ENCODE measurements around the gene F10. TPM values are rescaled to one million over a fixed set of nuclear protein-coding genes. Genes with fewer than 3 reads are reported as not detected.

Gene F10
- total RNA-seq, 1 experiment from 2014 or later: 0.18 TPM

DNA sequence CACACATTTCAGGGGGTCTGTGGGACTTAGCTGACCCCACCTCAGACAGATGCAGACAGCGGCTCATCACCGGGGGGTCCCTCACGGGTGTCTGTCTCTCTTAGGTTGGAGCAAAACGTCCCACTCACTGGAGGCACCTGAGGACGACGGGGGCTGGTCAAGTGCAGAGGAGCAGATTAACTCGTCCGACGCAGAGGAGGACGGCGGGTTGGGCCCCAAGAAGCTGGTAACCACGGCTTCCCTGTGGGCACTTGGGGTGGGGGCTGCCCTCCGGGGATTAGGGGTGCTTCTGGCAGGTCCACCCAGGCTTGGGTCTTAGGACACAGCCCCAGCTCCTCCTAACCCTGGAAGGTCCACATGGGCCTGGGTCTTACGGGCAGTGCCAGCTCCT is 28.2 kb upstream of the F10 start:
- H3K36me3 ChIP-seq (ENCODE audit: control insufficient read depth, insufficient read depth, low read length): no peaks in the 10 kb centered on the region
- TF ChIP-seq, protein P1, sequence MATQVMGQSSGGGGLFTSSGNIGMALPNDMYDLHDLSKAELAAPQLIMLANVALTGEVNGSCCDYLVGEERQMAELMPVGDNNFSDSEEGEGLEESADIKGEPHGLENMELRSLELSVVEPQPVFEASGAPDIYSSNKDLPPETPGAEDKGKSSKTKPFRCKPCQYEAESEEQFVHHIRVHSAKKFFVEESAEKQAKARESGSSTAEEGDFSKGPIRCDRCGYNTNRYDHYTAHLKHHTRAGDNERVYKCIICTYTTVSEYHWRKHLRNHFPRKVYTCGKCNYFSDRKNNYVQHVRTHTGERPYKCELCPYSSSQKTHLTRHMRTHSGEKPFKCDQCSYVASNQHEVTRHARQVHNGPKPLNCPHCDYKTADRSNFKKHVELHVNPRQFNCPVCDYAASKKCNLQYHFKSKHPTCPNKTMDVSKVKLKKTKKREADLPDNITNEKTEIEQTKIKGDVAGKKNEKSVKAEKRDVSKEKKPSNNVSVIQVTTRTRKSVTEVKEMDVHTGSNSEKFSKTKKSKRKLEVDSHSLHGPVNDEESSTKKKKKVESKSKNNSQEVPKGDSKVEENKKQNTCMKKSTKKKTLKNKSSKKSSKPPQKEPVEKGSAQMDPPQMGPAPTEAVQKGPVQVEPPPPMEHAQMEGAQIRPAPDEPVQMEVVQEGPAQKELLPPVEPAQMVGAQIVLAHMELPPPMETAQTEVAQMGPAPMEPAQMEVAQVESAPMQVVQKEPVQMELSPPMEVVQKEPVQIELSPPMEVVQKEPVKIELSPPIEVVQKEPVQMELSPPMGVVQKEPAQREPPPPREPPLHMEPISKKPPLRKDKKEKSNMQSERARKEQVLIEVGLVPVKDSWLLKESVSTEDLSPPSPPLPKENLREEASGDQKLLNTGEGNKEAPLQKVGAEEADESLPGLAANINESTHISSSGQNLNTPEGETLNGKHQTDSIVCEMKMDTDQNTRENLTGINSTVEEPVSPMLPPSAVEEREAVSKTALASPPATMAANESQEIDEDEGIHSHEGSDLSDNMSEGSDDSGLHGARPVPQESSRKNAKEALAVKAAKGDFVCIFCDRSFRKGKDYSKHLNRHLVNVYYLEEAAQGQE (IDR thresholded peaks at IDR 0.05; ENCODE audit: insufficient read depth in 1 of 2, low read depth in 2 of 2, low read length in 1 of 2): no peak
- no peak for TF ChIP-seq TCF7L2 (IDR thresholded peaks at IDR 0.05; ENCODE audit: low read depth, low read length)
- TF ChIP-seq POLR2AphosphoS5 (IDR thresholded peaks at IDR 0.05; ENCODE audit: low read depth, low read length): no peak
- TF ChIP-seq SIN3A (IDR thresholded peaks at IDR 0.05; ENCODE audit: borderline replicate concordance, insufficient read depth, low read depth, low read length): no peak
- TF ChIP-seq, protein P2, sequence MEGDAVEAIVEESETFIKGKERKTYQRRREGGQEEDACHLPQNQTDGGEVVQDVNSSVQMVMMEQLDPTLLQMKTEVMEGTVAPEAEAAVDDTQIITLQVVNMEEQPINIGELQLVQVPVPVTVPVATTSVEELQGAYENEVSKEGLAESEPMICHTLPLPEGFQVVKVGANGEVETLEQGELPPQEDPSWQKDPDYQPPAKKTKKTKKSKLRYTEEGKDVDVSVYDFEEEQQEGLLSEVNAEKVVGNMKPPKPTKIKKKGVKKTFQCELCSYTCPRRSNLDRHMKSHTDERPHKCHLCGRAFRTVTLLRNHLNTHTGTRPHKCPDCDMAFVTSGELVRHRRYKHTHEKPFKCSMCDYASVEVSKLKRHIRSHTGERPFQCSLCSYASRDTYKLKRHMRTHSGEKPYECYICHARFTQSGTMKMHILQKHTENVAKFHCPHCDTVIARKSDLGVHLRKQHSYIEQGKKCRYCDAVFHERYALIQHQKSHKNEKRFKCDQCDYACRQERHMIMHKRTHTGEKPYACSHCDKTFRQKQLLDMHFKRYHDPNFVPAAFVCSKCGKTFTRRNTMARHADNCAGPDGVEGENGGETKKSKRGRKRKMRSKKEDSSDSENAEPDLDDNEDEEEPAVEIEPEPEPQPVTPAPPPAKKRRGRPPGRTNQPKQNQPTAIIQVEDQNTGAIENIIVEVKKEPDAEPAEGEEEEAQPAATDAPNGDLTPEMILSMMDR (IDR thresholded peaks at IDR 0.05): no peak
- DNase-seq (ENCODE audit: low read depth, low spot score) (no peak), ATAC-seq (no peak)
- in situ Hi-C loops (cut with HindIII; ENCODE audit: low pct_unique_long_range_greater_than_20kb, low sequenced_read_pairs): no loop called here
- POLR2A ChIA-PET: no interaction called here
- BruUV-seq (replicated peaks): no TSS peak
- intact Hi-C loops (cut with micrococcal nuclease; ENCODE audit: unreplicated experiment): no loop called here
- H3K4me3 ChIP-seq (ENCODE audit: low read depth in 2 of 2, low read length in 2 of 2): no peak overlapping the region
- H3K27me3 ChIP-seq (ENCODE audit: control insufficient read depth, insufficient read depth, low read length): no peaks in the 10 kb centered on the region
- no peak overlapping the region for H3K27ac ChIP-seq (ENCODE audit: low read length)
- H3K9me3 ChIP-seq (ENCODE audit: control insufficient read depth, insufficient read depth, low read depth, low read length): no peaks in the 10 kb centered on the region
- H3K4me1 ChIP-seq (ENCODE audit: control insufficient read depth, insufficient read depth, low read length): no peaks in the 10 kb centered on the region
- CTCF ChIA-PET: no interaction called here

DNA sequence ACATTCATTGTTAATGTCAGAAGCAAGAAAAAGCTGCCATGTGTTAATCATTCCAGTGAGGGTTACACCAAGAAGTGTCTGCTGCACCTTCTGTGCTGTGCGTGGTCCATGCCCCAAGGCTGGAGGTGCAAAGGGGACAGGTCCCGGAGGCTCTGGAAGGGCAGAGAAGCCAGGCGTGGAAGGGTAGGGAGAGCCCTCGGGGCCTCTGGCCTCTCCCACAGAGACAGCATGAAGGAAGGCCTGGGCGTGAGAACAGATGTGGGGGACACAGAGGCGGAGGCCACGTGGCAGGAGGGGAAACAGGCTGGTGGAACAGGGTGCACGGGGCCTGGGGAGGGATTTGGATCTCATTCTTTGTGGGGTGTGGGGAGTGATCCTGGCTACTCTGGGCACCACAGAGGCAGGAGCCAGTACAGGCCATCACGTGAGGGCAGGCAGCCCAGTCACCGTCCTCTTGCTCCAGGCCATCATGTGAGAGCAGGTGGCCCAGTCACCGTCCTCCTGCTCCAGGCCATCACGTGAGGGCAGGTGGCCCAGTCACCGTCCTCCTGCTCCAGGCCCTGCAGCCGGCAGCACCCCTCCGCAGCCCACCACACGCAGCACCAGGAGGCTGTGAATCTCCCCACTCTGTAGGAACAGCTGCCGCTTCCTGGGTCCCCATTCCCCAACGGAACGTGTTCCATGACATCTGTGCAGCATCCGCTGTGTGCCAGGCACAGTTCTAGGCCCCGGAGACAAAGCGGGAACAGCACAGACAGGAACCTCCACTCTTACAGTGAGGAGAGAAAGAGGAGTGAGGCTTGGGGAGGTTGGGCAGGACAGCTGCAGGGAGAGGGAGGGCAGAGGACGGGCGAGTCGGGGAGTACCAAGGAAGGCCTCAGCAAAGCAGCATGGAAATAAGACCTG is 27.2 kb upstream of the F10 start:
- TF ChIP-seq, protein P1 (IDR thresholded peaks at IDR 0.05; ENCODE audit: insufficient read depth in 1 of 2, low read depth in 2 of 2, low read length in 1 of 2): no peak
- TF ChIP-seq TCF7L2 (IDR thresholded peaks at IDR 0.05; ENCODE audit: low read depth, low read length) (no peak), SIN3A (IDR thresholded peaks at IDR 0.05; ENCODE audit: borderline replicate concordance, insufficient read depth, low read depth, low read length) (no peak), POLR2AphosphoS5 (IDR thresholded peaks at IDR 0.05; ENCODE audit: low read depth, low read length) (no peak)
- TF ChIP-seq, protein P2 (IDR thresholded peaks at IDR 0.05): no peak
- DNase-seq (ENCODE audit: low read depth, low spot score): no peak
- CTCF ChIA-PET: no interaction called here
- POLR2A ChIA-PET: no interaction called here
- no peak for ATAC-seq
- no TSS peak for BruUV-seq (replicated peaks)
- in situ Hi-C loops (cut with HindIII; ENCODE audit: low pct_unique_long_range_greater_than_20kb, low sequenced_read_pairs) (no loop called here), intact Hi-C loops (cut with micrococcal nuclease; ENCODE audit: unreplicated experiment) (no loop called here)
- Histone ChIP-seq H3K27ac (ENCODE audit: low read length) (no peak overlapping the region), H3K4me1 (ENCODE audit: control insufficient read depth, insufficient read depth, low read length) (no peaks in the 10 kb centered on the region), H3K4me3 (ENCODE audit: low read depth in 2 of 2, low read length in 2 of 2) (no peak overlapping the region), H3K9me3 (ENCODE audit: control insufficient read depth, insufficient read depth, low read depth, low read length) (no peaks in the 10 kb centered on the region), H3K36me3 (ENCODE audit: control insufficient read depth, insufficient read depth, low read length) (no peaks in the 10 kb centered on the region), H3K27me3 (ENCODE audit: control insufficient read depth, insufficient read depth, low read length) (no peaks in the 10 kb centered on the region)

Data from Panc1 (cell line).